Loucy (cell line): ENCODE data around the gene UCHL1.

Source experiments
- H2AFZ ChIP-seq: fragments of 200-600 bp; sonication (generic); 2 replicates; pipeline ENCODE4 v1.6.0; 2016; ENCODE audit warnings: antibody characterized with exemption, mild to moderate bottlenecking, low read length, moderate library complexity
- H3F3A ChIP-seq: fragments of 200-600 bp; 2 replicates; pipeline ENCODE4 v1.6.0; 2016; ENCODE audit warnings: antibody characterized with exemption, low read depth, mild to moderate bottlenecking
- H3K27me3 ChIP-seq: fragments of 200-600 bp; sonication (generic); 2 replicates; pipeline ENCODE4 v1.6.1; 2014; ENCODE audit warnings: low read length, mild to moderate bottlenecking; ENCODE audit not compliant: insufficient read depth, poor library complexity, severe bottlenecking
- H3K36me3 ChIP-seq: fragments of 200-600 bp; sonication (generic); 2 replicates; pipeline ENCODE4 v1.6.1; 2016; ENCODE audit warnings: low read length; ENCODE audit not compliant: insufficient read depth
- H3K4me1 ChIP-seq: fragments of 200-600 bp; sonication (generic); 2 replicates; pipeline ENCODE4 v1.5.1; 2014; ENCODE audit warnings: low read length, mild to moderate bottlenecking; ENCODE audit not compliant: insufficient read depth, poor library complexity, severe bottlenecking
- H3K4me2 ChIP-seq: fragments of 200-600 bp; sonication (generic); 2 replicates; pipeline ENCODE4 v1.6.0; 2014; ENCODE audit warnings: antibody characterized with exemption, low read length, low read depth, mild to moderate bottlenecking; ENCODE audit not compliant: poor library complexity, severe bottlenecking
- H3K4me3 ChIP-seq: fragments of 200-600 bp; sonication (generic); 2 replicates; pipeline ENCODE4 v1.5.1; 2014; ENCODE audit warnings: low read length, mild to moderate bottlenecking, mixed read lengths; ENCODE audit not compliant: poor library complexity, severe bottlenecking
- H3K79me2 ChIP-seq: fragments of 200-600 bp; sonication (generic); 2 replicates; pipeline ENCODE4 v1.6.1; 2014; ENCODE audit warnings: low read length; ENCODE audit not compliant: insufficient read depth
- H3K9ac ChIP-seq: fragments of 200-600 bp; sonication (generic); 2 replicates; pipeline ENCODE4 v1.6.0; 2014; ENCODE audit warnings: mild to moderate bottlenecking, low read depth, low read length, moderate library complexity; ENCODE audit not compliant: poor library complexity, severe bottlenecking
- H3K9me2 ChIP-seq: fragments of 200-600 bp; sonication (generic); replicated peaks from 2 replicates; pipeline ENCODE4 v1.6.1; 2016; ENCODE audit warnings: low read depth, low read length, mixed read lengths
- H3K9me3 ChIP-seq: fragments of 200-600 bp; sonication (generic); 2 replicates; pipeline ENCODE4 v1.6.1; 2014; ENCODE audit warnings: mild to moderate bottlenecking, antibody characterized with exemption, low read length, low read depth; ENCODE audit not compliant: insufficient read depth
- H4K20me1 ChIP-seq: fragments of 200-600 bp; sonication (generic); 2 replicates; pipeline ENCODE4 v1.6.0; 2014; ENCODE audit warnings: antibody characterized with exemption, low read length, mild to moderate bottlenecking; ENCODE audit not compliant: insufficient read depth, poor library complexity, severe bottlenecking
- EZH2phosphoT487 ChIP-seq: fragments of 200-600 bp; IDR thresholded peaks from 2 replicates; pipeline ENCODE4 v1.6.1; 2018; ENCODE audit warnings: antibody characterized with exemption, mild to moderate bottlenecking, moderate library complexity, borderline replicate concordance
- TF ChIP-seq, protein P1 (sequence below): fragments of 200-600 bp; sonication (generic); conservative IDR thresholded peaks from 2 replicates; pipeline ENCODE4 v1.5.1; 2014; ENCODE audit warnings: mild to moderate bottlenecking, antibody characterized with exemption, low read length

Gene UCHL1

DNA sequence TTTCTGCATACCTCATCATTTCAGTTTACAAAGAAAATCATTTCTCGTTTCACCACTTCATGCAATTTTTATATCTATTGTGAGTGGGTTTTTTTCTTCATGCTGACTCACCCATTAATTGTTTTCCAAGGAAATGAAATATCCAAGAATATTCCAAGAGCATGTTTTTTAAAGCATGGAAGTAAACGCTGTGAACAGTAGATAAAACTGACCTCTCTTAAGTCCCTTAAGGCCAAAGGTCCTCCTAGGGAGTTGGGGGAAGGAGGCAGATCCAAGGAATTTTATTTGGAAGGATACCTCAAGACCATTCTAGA lies 39.8 kb upstream of the UCHL1 start:
- H3K4me2 ChIP-seq, result peak overlapping the region; percentile 71
- H3K4me3 ChIP-seq, result peak overlapping the region; percentile 72
- peak overlapping the region; percentile 98 for H2AFZ ChIP-seq
- H3K79me2 ChIP-seq, result no peaks in the 10 kb centered on the region
- H3K36me3 ChIP-seq, result no peaks in the 10 kb centered on the region
- TF ChIP-seq, protein P1, sequence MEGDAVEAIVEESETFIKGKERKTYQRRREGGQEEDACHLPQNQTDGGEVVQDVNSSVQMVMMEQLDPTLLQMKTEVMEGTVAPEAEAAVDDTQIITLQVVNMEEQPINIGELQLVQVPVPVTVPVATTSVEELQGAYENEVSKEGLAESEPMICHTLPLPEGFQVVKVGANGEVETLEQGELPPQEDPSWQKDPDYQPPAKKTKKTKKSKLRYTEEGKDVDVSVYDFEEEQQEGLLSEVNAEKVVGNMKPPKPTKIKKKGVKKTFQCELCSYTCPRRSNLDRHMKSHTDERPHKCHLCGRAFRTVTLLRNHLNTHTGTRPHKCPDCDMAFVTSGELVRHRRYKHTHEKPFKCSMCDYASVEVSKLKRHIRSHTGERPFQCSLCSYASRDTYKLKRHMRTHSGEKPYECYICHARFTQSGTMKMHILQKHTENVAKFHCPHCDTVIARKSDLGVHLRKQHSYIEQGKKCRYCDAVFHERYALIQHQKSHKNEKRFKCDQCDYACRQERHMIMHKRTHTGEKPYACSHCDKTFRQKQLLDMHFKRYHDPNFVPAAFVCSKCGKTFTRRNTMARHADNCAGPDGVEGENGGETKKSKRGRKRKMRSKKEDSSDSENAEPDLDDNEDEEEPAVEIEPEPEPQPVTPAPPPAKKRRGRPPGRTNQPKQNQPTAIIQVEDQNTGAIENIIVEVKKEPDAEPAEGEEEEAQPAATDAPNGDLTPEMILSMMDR, result no peak
- no peak for TF ChIP-seq EZH2phosphoT487
- no peak overlapping the region for H3K9ac ChIP-seq
- no peaks in the 10 kb centered on the region for H4K20me1 ChIP-seq
- H3F3A ChIP-seq, result 0 out of 2 replicates have a peak, but pooled peaks cover 4% of the 10 kb centered on the region
- peaks cover 18% of the 10 kb centered on the region for H3K27me3 ChIP-seq
- H3K9me2 ChIP-seq, result no peaks in the 10 kb centered on the region
- H3K9me3 ChIP-seq, result no peaks in the 10 kb centered on the region
- peaks cover 19% of the 10 kb centered on the region for H3K4me1 ChIP-seq

DNA sequence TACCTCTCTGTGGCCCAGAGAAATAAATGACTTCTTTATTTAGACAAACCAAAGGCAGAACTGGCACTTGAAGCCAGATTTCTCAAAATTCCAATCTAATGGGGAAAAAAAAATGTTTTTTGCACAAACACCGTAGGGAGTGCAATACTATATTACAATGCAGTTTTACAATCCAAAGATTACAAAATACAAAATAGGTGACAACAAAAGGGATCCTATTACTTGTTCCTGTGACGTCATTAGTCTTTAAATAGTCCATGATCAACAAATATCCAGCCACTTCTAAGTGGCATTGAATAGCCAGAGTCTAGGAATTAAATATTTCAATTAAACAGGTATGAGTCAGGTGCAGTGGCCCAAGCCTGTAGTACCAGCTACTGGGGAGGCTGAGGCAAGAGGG lies 39.4 kb upstream of the UCHL1 start:
- Histone ChIP-seq H4K20me1 (no peaks in the 10 kb centered on the region), H3K4me3 (no peak overlapping the region), H2AFZ (no peak overlapping the region), H3K9me3 (no peaks in the 10 kb centered on the region), H3K79me2 (no peaks in the 10 kb centered on the region), H3K36me3 (no peaks in the 10 kb centered on the region), H3K9ac (no peak overlapping the region), H3F3A (0 out of 2 replicates have a peak, but pooled peaks cover 4% of the 10 kb centered on the region), H3K4me2 (no peak overlapping the region), H3K4me1 (peaks cover 19% of the 10 kb centered on the region), H3K27me3 (peaks cover 18% of the 10 kb centered on the region), H3K9me2 (no peaks in the 10 kb centered on the region)
- TF ChIP-seq EZH2phosphoT487, result no peak
- TF ChIP-seq, protein P1, result no peak

DNA sequence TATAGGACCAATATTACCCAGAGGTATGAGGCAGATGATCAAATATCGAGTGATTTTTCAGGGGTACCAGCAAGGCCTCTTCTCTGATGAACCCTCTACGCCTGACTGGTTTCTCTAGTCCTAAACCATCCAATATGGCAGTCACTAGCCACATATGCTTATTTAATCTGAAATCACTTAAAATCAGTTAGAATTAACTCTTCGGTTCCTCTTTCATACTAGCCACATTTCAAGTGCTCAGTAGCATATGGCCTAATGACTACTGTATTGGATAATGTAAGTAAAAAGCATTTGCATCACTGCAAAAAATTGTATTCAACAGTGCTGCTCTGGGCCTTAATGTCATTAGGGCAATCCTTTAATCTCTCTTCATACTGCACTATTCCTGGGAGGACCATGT lies 38.0 kb upstream of the UCHL1 start:
- Histone ChIP-seq H3K4me1 (peaks cover 15% of the 10 kb centered on the region), H3K27me3 (peaks cover 7% of the 10 kb centered on the region), H4K20me1 (no peaks in the 10 kb centered on the region), H3K4me2 (no peak overlapping the region), H2AFZ (no peak overlapping the region), H3K9me3 (no peaks in the 10 kb centered on the region), H3K9me2 (no peaks in the 10 kb centered on the region), H3K79me2 (no peaks in the 10 kb centered on the region), H3F3A (0 out of 2 replicates have a peak, but pooled peaks cover 4% of the 10 kb centered on the region), H3K4me3 (no peak overlapping the region), H3K9ac (no peak overlapping the region), H3K36me3 (no peaks in the 10 kb centered on the region)
- TF ChIP-seq, protein P1, result no peak
- TF ChIP-seq EZH2phosphoT487, result no peak
